ENCODE measurements around the gene GTF2IRD2. TPM values are rescaled to one million over a fixed set of nuclear protein-coding genes. Genes with fewer than 3 reads are reported as not detected.
"Not testable (repeated sequence)": the region's sequence is repeated elsewhere in the genome, so short reads cannot be mapped to it uniquely, and the experiment has no call there.

The GTF2IRD2 gene
- total and polyA plus RNA-seq, 2 of the 8 experiments (the other 6 are each of a cell fraction or from before 2014, with no cell fraction given) = 4.1 to 4.3 TPM

- H2BK15ac ChIP-seq (ENCODE audit: low read length); H3K18ac ChIP-seq (ENCODE audit: extremely low read depth, low read length); H2AK5ac ChIP-seq (ENCODE audit: low read depth, low read length); H2AFZ ChIP-seq (ENCODE audit: low read length); CTCF ChIA-PET (ENCODE audit: partially characterized antibody); H4K5ac ChIP-seq (ENCODE audit: insufficient read length, low read depth, low read length); H3K79me2 ChIP-seq (ENCODE audit: control insufficient read depth in 1 of 2, insufficient read depth in 2 of 2, low read length in 2 of 2); H3K27ac ChIP-seq (ENCODE audit: low read depth, low read length); H3K4ac ChIP-seq (replicated peaks; ENCODE audit: insufficient read length, low read depth, low read length); DNase-seq (ENCODE audit: low read depth in 1 of 2, low spot score in 2 of 2); H2BK12ac ChIP-seq (ENCODE audit: low read depth, low read length); H3K9me3 ChIP-seq (ENCODE audit: insufficient read depth in 2 of 2, low read depth in 1 of 2, low read length in 1 of 2); H3K56ac ChIP-seq (replicated peaks; ENCODE audit: insufficient read length, low read depth, low read length); H3K79me1 ChIP-seq (ENCODE audit: low read depth, low read length); H3K36me3 ChIP-seq (ENCODE audit: control insufficient read depth in 2 of 4, insufficient read depth in 4 of 4, low read length in 3 of 4); H4K8ac ChIP-seq (ENCODE audit: extremely low read depth, insufficient read depth, low read length); H3K9ac ChIP-seq (replicated peaks in 1 of 4; ENCODE audit: extremely low read depth in 1 of 4, low read depth in 3 of 4, low read length in 3 of 4); H3K23ac ChIP-seq (ENCODE audit: insufficient read length); H3K14ac ChIP-seq (ENCODE audit: insufficient read length); FAIRE-seq; H2BK5ac ChIP-seq (ENCODE audit: low read depth, low read length); H3K4me3 ChIP-seq (ENCODE audit: extremely low read depth in 1 of 4, insufficient read depth in 2 of 4, low read depth in 3 of 4, low read length in 4 of 4); H3K4me1 ChIP-seq (replicated peaks in 1 of 4; ENCODE audit: control insufficient read depth in 3 of 4, insufficient read depth in 4 of 4, low read length in 3 of 4); H2BK120ac ChIP-seq (replicated peaks; ENCODE audit: low read depth, low read length); POLR2A ChIA-PET (ENCODE audit: partially characterized antibody); H3K23me2 ChIP-seq (ENCODE audit: low read depth, low read length); H3K4me2 ChIP-seq (ENCODE audit: insufficient read depth in 1 of 2, low read depth in 2 of 2, low read length in 2 of 2); H4K91ac ChIP-seq (replicated peaks; ENCODE audit: insufficient read length, low read length); H2BK20ac ChIP-seq (ENCODE audit: low read length); H3K27me3 ChIP-seq (replicated peaks in 1 of 4; ENCODE audit: control insufficient read depth in 3 of 4, extremely low read depth in 1 of 4, insufficient read depth in 3 of 4, low read length in 3 of 4); H4K20me1 ChIP-seq (replicated peaks in 1 of 2; ENCODE audit: control insufficient read depth in 1 of 2, insufficient read depth in 2 of 2, low read length in 2 of 2): not testable (repeated sequence)
- WGBS, 2 experiments (ENCODE audit: extremely low coverage in 1 of 2, insufficient coverage in 1 of 2, insufficient read length in 1 of 2, insufficient replicate concordance in 2 of 2, low coverage in 1 of 2, low lambda C conversion rate in 2 of 2, missing lambda C conversion rate in 1 of 2) = 97% methylated on average over 5 of the region's 6 CpGs; no CpG with 5 or more reads in 1 of the 2 experiments
These were observed 79.3 kb downstream of the GTF2IRD2 start for GRCh38 chr7:74772093-74772492.

- H2AK5ac ChIP-seq (ENCODE audit: low read depth, low read length); H3K4me3 ChIP-seq (ENCODE audit: extremely low read depth in 1 of 4, insufficient read depth in 2 of 4, low read depth in 3 of 4, low read length in 4 of 4); H2BK20ac ChIP-seq (ENCODE audit: low read length); H3K4ac ChIP-seq (replicated peaks; ENCODE audit: insufficient read length, low read depth, low read length); H4K91ac ChIP-seq (replicated peaks; ENCODE audit: insufficient read length, low read length); H3K23me2 ChIP-seq (ENCODE audit: low read depth, low read length); H2AFZ ChIP-seq (ENCODE audit: low read length); H2BK5ac ChIP-seq (ENCODE audit: low read depth, low read length); CTCF ChIA-PET (ENCODE audit: partially characterized antibody); H3K27me3 ChIP-seq (replicated peaks in 1 of 4; ENCODE audit: control insufficient read depth in 3 of 4, extremely low read depth in 1 of 4, insufficient read depth in 3 of 4, low read length in 3 of 4); H3K27ac ChIP-seq (ENCODE audit: low read depth, low read length); H3K4me1 ChIP-seq (replicated peaks in 1 of 4; ENCODE audit: control insufficient read depth in 3 of 4, insufficient read depth in 4 of 4, low read length in 3 of 4); H3K79me2 ChIP-seq (ENCODE audit: control insufficient read depth in 1 of 2, insufficient read depth in 2 of 2, low read length in 2 of 2); H4K20me1 ChIP-seq (replicated peaks in 1 of 2; ENCODE audit: control insufficient read depth in 1 of 2, insufficient read depth in 2 of 2, low read length in 2 of 2); H3K14ac ChIP-seq (ENCODE audit: insufficient read length); H2BK12ac ChIP-seq (ENCODE audit: low read depth, low read length); H3K56ac ChIP-seq (replicated peaks; ENCODE audit: insufficient read length, low read depth, low read length); H4K8ac ChIP-seq (ENCODE audit: extremely low read depth, insufficient read depth, low read length); H3K18ac ChIP-seq (ENCODE audit: extremely low read depth, low read length); FAIRE-seq; POLR2A ChIA-PET (ENCODE audit: partially characterized antibody); H3K79me1 ChIP-seq (ENCODE audit: low read depth, low read length); H2BK15ac ChIP-seq (ENCODE audit: low read length); DNase-seq (ENCODE audit: low read depth in 1 of 2, low spot score in 2 of 2); H3K9ac ChIP-seq (replicated peaks in 1 of 4; ENCODE audit: extremely low read depth in 1 of 4, low read depth in 3 of 4, low read length in 3 of 4); H3K36me3 ChIP-seq (ENCODE audit: control insufficient read depth in 2 of 4, insufficient read depth in 4 of 4, low read length in 3 of 4); H3K23ac ChIP-seq (ENCODE audit: insufficient read length); H3K9me3 ChIP-seq (ENCODE audit: insufficient read depth in 2 of 2, low read depth in 1 of 2, low read length in 1 of 2); H2BK120ac ChIP-seq (replicated peaks; ENCODE audit: low read depth, low read length); H4K5ac ChIP-seq (ENCODE audit: insufficient read length, low read depth, low read length); H3K4me2 ChIP-seq (ENCODE audit: insufficient read depth in 1 of 2, low read depth in 2 of 2, low read length in 2 of 2): not testable (repeated sequence)
- 94% methylated on average over 4 of the region's 7 CpGs; no CpG with 5 or more reads in 1 of the 2 experiments for WGBS, 2 experiments (ENCODE audit: extremely low coverage in 1 of 2, insufficient coverage in 1 of 2, insufficient read length in 1 of 2, insufficient replicate concordance in 2 of 2, low coverage in 1 of 2, low lambda C conversion rate in 2 of 2, missing lambda C conversion rate in 1 of 2)
These were observed 81.3 kb downstream of the GTF2IRD2 start for GRCh38 chr7:74770062-74770461.
